Measurements from ENCODE around the gene SH3BP4. TPM values are rescaled to one million over a fixed set of nuclear protein-coding genes. Genes with fewer than 3 reads are reported as not detected.
"Not testable (repeated sequence)": the region's sequence is repeated elsewhere in the genome, so short reads cannot be mapped to it uniquely, and the experiment has no call there.

Gene SH3BP4
- total RNA-seq, 1 donor from 2014 or later = 20.5 TPM

DNA sequence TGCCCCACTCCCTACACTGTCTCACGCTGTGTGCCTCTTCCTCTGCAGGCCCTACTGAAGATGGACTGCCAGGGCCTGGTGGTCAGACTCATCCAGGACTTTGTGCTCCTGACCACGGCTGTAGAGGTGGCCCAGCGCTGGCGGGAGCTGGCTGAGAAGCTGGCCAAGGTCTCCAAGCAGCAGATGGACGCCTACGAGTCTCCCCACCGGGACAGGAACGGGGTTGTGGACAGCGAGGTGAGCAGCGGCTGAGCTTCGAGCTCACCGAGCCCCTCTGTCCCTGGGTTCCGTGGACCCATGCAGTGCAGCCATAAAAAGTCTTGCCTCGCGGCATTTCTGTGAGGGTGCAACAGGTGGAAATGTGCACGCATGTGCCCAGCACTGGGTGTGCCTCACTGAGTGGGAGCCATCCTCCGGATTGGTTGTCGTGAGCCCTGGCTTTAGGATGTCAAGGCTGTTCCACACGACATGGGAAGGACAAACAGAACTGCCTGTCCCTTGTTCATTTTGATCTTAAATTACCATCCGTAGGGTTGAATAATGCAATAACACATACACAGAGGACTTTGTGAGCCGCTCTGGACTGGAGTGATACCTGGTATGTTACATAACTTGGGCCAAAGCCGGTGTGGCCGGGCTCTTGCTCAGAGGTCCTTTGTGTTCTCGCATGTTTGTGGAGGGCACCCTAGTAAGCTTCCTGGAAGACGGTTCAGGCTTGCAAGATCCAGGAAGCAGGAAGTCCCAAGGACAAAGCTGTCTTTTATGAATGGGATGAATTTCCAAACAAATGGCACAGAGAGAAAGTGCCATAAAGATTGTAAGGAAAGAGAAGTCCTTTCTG, 100.9 kb downstream of the SH3BP4 start:
- DNase-seq (ENCODE audit: low spot score) = peak; percentile 83

DNA sequence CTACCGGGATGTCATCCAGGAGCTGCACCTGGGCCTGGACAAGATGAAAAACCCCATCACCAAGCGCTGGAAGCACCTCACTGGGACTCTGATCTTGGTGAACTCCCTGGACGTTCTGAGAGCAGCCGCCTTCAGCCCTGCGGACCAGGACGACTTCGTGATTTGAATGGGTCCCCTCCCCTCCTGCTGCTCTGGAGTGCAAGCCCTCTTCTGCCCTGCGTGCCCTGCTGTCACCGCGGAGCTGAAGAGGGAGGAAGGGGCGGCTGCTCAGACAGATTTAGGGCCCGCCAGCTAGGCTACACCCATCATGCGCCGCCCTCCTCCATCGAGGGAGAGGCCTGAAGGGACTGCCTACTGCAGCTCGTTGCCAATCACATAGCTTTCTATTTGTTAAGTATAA, 101.8 kb downstream of the SH3BP4 start:
- peak; percentile 37 for DNase-seq (ENCODE audit: low spot score)

DNA sequence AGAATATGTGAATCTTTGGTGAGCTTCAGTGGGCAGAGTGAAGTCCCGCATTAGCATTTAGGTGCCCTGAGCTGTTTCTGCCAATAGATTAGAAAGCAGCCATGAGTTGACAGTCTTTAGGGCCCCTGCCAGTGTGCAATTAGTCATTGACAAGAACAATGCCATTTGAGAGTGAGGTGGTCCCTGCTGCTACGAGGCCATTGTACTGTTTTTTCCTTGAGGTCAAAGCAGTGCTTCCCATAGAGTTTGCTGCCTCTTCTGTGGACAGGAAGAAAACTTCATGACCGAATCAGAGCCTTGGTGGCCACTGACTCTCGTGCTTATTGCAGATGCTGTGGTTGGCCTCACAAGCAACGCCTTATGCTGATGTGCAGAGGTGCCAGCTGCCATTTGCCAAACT, 102.7 kb downstream of the SH3BP4 start:
- peak; percentile 69 for DNase-seq (ENCODE audit: low spot score)

DNA sequence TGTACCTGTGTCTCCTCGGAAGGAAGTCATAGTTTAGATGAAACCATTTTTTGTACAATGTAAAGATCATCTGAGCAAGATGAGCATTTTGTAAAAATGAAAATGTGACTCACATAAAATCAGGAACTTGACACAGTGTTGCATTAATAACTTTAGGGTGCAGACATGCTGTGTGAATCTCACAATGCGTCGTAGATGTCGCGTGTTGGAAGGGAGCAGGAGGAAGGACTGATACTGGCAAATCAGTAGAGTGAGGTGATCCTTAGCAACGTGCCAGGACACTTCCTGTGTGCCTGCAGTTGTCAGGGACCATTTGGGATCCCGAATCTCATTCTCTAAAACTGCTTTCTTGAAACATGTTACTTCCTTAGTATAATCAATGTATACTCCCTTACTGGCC, 103.1 kb downstream of the SH3BP4 start:
- no peak for DNase-seq (ENCODE audit: low spot score)

DNA sequence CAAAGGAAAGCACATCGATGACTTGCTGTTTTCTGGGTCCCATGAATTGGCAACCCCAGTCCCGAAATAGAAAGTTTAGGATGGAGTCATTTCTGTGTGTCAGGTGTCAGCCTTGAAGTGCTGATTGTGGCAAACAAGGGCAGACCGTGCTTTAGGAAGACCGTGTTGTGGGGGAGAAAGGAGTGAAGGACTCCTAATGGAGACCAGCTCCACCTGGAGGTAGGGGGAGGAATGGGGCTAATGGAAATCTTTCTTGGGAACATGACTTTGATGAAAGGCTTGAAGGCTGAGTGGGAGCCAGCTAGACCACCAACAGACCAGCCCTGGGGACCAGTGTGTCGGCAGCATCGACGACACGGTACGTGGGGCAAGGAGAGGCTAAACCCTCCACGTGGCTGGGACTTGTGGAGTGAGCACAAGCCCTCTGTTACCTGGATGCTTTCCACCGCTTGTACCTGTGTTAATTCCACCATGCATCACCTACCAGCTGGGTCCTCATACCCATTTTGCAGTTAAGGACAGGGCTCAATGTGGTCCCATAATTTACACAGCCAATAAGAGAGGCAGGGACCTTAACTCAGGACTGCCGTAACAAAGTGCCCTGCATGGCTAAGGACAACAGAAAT, 104.2 kb downstream of the SH3BP4 start:
- DNase-seq (ENCODE audit: low spot score) = peak; percentile 62

DNA sequence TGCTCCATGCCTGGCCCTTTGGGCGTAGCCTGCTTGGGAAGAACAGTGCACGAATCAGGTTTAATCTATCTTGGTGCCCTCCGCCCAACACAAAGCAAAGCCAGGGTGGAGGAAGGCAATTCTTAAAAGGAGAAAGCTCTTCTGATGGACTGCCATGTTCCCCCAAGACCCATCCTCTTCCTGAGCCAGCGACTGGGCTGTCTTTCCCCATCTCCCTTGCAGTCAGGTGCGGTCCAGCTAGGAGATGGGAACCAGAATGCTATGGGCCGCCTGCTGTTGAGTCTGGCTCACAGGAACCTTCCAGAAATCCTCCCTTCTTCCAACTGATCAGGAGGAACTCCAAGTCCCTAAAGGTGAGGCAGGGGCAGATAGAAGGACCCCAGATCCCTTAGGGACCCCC, 105.0 kb downstream of the SH3BP4 start:
- DNase-seq (ENCODE audit: low spot score) = peak; percentile 60

DNA sequence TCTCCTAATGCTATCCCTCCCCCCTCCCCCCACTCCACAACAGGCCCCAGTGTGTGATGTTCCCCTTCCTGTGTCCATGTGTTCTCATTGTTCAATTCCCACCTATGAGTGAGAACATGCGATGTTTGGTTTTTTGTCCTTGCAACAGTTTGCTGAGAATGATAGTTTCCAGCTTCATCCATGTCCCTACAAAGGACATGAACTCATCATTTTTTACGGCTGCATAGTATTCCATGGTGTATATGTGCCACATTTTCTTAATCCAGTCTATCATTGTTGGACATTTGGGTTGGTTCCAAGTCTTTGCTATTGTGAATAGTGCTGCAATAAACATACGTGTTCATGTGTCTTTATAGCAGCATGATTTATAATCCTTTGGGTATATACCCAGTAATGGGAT, 105.8 kb downstream of the SH3BP4 start:
- not testable (repeated sequence) for DNase-seq (ENCODE audit: low spot score)

DNA sequence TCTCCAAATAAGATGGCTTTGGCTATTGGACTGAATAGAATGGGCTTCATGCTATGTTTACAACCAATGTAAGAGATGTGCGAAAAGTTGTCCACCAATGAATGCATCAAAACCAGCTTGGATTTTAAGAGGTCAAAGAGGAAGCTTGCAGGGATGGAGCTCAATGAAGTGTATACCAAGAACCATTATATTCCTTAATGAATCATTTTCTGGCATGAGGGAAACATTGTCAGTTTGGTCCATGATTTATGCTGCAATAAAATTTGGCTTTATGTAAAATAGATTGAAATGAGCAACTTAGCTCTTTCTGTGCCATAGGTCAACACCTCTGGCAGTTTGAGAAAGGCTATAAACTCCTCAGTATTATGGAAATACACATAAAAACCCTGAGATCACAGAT, 107.3 kb downstream of the SH3BP4 start:
- no peak for DNase-seq (ENCODE audit: low spot score)

DNA sequence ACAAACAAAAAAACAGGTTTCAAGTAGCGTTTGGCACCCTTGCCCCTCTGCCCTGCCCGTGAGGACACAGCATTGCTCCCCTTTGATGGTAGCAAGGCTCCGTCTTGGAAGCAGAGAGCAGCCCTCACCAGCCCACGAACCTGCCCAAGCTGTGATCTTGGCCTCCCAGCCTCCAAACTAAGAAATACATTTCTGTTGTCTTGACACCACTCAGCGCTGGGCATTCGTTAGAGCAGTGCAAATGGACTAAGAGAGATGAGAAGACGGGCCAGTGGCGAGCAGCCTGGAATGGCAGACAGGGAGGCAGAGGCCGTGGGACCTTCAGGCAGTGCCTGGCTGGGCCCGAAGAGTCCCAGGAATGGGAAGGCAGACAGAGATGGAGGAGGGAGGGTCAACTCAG, 109.8 kb downstream of the SH3BP4 start:
- DNase-seq (ENCODE audit: low spot score) = peak; percentile 78

DNA sequence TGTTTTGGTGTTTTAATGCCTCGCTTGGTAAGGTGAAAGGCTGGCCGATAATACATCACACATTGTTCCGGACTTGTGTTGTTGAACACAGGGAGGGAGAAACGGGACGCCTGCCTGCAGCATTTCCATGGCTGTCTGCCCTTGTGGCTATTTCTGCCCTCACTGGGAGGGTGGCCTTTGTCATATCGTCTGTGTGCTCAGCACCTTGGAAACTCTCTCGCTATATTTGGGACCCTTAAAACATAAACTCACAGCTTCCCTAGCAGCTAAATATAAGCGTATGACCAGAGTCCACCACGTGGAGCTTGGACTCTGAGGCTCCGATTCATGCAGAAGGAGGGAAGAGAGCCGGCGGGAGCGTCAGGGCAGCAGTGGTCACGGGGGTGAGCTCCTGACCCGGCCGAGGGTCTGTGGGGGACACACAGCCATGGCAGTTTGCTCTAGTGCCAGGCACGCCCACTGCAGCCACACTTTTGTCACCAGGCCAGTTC, 111.7 kb downstream of the SH3BP4 start:
- DNase-seq (ENCODE audit: low spot score) = peak; percentile 85

DNA sequence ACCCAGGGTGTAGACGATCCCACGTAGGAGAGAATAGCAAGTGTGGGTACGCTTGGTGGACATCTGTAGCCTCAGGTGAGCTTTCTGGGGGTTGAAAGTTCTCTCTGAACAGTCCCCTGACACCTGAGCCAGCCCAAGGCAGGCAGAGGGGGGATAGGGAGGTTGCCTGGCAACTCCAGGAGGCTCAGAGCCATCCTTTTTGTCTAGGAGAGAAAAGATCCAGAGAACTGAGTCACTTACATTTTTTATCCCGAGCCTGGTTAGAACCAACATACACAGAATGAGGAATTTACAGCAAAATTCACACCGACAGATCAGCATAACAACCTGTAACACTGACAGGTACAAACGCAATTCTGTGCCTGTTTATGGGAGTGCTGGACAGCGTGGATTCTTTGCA, 113.2 kb downstream of the SH3BP4 start:
- DNase-seq (ENCODE audit: low spot score) = peak; percentile 30

DNA sequence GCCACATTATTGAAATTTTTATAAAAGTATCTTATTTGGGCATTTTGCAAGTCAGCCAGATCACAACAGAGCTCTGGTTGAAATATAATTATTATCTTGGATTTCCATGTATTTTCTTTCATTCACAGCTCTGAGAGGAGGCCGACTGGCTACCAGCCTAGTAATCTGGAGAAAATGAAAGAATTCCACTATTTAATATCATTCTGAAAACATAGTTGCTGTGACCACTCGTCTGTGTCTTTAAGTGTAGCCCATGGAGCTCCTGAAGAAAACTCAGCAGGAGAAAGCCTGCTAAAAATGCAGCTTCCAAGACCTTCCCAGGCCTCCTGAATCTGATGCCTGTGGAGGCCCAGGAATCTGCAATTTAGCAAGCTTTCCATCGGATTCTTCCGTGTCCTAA, 114.7 kb downstream of the SH3BP4 start:
- DNase-seq (ENCODE audit: low spot score) = no peak

DNA sequence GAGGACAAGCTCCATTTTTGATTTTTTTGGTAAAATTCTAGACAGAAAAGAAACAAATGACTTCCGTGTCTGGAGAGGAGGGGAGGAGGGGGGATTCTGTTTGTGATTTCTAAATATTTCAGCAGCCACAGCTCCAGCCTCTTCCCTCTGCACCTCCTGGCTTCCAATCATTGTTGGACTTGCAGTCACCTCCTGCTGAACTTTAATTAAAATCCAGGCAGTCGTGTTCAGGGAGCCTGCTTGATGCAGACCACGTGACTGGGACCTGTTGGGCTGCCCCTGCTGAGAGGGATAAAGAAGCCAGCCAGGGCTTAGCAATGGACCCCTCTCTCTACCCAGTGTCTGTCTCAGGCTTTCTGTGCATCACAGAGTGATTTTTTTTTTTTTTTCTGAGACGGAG, 115.1 kb downstream of the SH3BP4 start:
- DNase-seq (ENCODE audit: low spot score) = no peak

DNA sequence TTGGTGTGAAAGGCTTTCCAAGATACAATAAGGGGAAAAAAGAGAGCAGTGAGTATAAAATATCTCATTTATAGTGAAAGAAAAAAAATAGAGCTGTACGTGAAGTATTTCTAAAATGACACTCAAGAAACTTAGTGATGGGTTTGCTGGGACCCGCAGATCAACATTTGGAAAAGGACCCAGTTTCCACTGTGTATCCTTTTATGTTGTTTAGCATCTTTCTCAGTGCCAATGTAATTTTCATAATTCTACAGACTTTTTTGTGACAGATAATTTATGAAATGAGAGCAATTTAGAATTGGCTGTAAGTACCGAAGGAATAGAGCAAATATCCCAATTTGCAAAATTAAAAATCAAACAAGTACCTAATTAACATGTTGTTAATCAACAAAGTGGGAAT, 116.9 kb downstream of the SH3BP4 start:
- no peak for DNase-seq (ENCODE audit: low spot score)

DNA sequence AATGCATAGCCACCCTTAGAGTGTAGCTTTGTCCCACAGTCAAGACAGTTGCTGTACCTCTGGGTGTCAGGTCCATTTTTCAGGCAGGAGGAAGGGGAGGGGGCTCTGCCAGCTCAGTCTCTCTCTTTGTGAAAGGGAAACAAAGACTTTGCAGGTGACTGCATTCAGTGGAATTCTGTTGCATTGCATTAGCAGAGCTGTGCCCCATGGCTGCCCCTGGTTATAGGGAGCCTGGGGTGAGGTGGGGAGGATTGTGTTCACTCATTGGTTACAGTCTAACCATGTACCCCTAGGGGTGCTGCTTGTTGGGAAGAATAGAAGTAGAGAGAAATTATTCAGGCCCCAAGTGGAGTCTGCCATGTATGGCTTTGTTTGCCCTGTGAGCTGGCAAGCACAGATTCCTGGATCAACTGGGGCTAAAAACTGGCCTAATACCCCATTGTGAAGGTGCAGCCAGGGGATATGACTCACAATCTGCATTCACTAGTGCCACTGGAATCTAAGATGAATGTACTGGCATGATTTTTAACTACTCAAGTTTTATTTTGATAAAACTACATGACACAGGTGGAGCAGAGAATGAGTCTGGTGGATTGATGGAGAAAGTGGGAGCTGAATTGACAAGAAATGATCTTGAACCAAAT, 118.4 kb downstream of the SH3BP4 start:
- DNase-seq (ENCODE audit: low spot score) = peak; percentile 41

DNA sequence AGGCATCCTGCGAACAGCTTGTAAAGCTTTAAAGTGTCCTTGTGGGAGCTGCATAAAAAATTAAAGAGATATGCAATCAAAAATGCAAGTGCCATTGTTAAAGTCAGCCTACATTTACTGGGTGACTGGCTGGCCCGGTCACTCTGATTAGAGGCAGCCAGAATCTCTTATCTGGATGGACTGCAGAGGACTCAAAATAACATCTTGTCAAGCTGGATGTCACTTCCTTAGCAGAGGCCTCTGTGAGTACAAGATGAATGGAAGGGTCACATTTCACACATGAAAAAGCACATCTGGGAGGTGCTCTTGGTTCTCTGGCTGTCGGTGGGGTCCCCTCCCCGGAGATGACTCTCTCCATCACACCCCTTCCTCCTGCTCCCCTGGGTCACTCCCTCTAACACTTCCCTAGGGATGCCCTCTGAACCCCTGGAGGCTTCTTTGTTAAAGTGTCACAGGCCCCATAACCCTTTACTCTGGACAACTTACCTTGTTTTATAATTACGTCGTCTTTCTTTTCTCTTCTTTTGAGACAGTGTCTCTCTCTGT, 122.1 kb downstream of the SH3BP4 start:
- DNase-seq (ENCODE audit: low spot score) = no peak

DNA sequence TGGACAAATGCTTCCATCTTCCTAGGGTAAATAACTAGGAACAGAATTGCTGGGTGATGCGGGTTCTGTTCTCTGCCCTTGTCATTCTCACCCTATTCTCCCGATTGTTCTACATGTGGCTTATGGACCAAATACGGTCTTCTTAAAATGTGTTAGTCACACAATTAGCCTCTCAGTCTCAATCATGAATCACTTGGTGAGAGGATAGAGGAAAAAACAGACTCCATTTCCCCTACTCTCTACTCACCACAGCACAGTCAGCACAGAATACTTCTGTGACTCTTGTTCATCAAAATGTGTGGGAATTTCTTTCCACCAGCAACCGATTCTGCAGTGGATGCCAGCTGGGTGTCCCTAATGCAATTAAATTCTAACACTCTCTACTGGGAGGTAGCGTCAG, 125.2 kb downstream of the SH3BP4 start:
- DNase-seq (ENCODE audit: low spot score) = no peak

DNA sequence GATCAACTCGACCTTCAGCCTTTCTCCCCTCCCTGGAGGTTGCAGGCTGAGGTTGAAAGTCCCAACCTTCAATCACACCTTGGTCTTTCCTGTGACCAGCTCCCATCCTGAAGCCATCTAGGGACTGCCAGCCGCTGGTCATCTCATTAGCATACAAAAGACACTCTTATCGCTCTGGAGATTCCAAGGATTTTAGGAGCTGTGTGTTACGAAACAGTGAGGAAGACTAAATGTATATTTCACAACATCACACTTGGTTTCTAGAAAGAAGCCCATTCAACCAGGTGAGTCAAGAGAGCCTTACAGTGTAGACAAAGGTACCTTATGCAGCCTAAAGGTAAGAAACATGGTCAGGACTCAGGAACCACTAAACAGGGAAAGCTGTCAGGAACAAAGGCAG, 126.4 kb downstream of the SH3BP4 start:
- no peak for DNase-seq (ENCODE audit: low spot score)

DNA sequence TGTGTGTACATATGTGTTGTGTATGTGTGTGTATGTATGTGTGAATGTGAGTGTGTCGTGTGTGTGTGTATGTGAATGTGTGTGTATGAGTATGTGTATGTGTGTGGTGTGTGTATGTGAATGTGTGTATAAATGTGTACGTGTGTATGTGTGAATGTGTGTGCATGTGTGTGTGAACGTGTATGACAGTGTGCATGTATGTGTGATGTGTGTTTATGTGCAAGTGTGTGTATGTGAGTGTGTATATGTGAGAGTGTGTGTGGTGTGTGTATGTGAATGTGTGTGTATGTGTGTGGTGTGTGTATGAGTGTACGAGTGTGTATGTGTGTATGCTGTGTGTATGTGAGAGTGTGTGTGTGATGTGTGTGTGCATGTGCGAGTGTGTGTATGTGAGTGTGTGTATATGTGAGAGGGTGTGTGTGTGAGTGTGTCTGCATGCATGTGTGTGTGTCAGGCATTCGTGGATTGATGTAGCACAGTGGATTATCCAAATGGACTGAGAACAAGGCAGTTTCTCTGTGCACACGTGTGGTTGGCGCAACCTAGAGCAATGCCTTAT, 127.2 kb downstream of the SH3BP4 start:
- no peak for DNase-seq (ENCODE audit: low spot score)

DNA sequence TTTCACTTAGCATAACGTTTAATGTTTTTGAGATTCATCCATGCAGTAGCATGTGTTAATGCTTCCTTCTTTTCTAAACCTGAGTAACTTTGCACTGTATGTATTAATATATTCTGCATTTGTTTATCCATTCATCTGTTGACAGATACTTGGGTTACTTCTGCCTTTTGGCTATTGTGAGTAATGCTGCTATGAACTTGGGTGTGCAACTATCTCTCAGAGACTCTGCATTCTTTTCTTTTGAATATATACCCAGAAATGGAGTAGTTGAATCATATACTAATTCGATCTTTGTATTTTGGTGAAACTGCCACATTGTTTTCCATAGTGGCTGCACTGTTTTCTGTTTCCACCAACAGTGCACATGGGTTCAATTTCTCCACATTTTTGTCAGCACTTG, 128.3 kb downstream of the SH3BP4 start:
- DNase-seq (ENCODE audit: low spot score) = no peak

DNA sequence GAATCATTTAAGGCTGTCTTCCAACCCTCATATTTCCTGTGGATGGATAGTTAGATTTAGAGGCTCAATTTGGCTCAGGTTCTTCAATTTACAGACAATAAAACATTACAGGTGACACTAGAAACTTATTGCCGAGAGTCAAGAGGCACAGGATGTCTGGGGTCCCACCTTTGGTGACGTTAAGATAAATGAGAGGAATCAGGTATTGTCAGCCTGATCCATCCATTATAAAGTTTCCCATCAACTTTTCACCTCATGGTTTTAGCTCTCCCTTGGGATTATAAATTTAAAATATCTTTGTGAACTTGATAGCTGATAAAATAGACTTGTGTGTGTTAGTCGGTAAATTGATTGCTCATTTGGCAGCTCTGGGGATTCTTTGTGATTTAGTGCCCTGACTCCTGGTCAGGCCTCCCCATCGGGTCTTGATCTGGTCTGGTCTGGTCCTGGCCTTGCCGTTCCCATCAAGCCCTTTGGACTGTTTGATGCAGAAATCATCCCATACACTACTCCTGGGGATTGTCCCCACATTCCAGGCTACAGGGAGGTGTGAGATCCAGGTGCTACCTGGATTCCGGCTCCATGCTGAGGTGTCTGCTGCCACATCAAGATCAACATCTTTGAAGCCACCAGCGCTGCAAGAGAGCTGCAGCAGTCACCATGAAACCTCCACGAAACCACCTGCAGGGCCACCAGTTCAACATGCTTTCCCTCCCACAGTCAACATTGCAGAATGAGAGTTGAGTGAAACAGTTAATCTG, 130.9 kb downstream of the SH3BP4 start:
- DNase-seq (ENCODE audit: low spot score) = no peak
